Activated T-cell treated with anti-CD3 and anti-CD28 coated beads, Interleukin-2, amount 50 U/mL, for 72 hours (primary cell): ENCODE data around the gene KLB. TPM values are rescaled to one million over a fixed set of nuclear protein-coding genes. Genes with fewer than 3 reads are reported as not detected.
"Not testable (repeated sequence)": the region's sequence is repeated elsewhere in the genome, so short reads cannot be mapped to it uniquely, and the experiment has no call there.

Experiments used
- ATAC-seq, 2 donors: fragments of 150-1000 bp; cut with Tn5 transposase; replicated peaks in 1 of 2; 2 replicates each; pipeline ENCODE4 v1.10.0; 2021; ENCODE audit warnings: moderate library complexity in 2 of 2, mild to moderate bottlenecking in 1 of 2
- DNase-seq, 2 donors: peaks; one replicate each; pipeline ENCODE4 v3.0.0; 2021 to 2022; ENCODE audit warnings: mixed read lengths in 1 of 2
- H3K27ac Mint-ChIP-seq: one replicate; pipeline ENCODE4 v1.8.0; 2022; ENCODE audit warnings: mild to moderate bottlenecking, moderate library complexity, mixed read lengths
- H3K27me3 Mint-ChIP-seq: one replicate; pipeline ENCODE4 v1.8.0; 2022; ENCODE audit warnings: low read depth, mixed read lengths
- H3K36me3 Mint-ChIP-seq, 2 donors: one replicate each; pipeline ENCODE4 v1.8.0; 2022; ENCODE audit warnings: mixed read lengths in 2 of 2, mild to moderate bottlenecking in 1 of 2; ENCODE audit not compliant: insufficient read depth in 2 of 2
- H3K4me1 Mint-ChIP-seq: one replicate; pipeline ENCODE4 v1.8.0; 2022; ENCODE audit warnings: low read depth, mixed read lengths
- H3K4me3 Mint-ChIP-seq, 2 donors: one replicate each; pipeline ENCODE4 v1.8.0; 2022; ENCODE audit warnings: mild to moderate bottlenecking in 2 of 2, mixed read lengths in 2 of 2, moderate library complexity in 2 of 2
- H3K9me3 Mint-ChIP-seq, 2 donors: one replicate each; pipeline ENCODE4 v1.8.0; 2022; ENCODE audit warnings: mixed read lengths in 2 of 2
- total RNA-seq, 2 donors: library from RNA; stranded (reverse); gene quantifications; one replicate each; pipeline ENCODE4 v1.2.3, GENCODE V29; 2022

Gene KLB
- total RNA-seq, 2 donors from 2014 or later: not detected

GRCh38 chr4:39384563-39384962, 22.2 kb upstream of the KLB start:
- H3K9me3 Mint-ChIP-seq: peaks cover 0 to 5% of the 10 kb centered on the region in 2 donors
- DNase-seq (no peak), ATAC-seq (no peak)
- H3K27ac Mint-ChIP-seq: no peak overlapping the region
- H3K36me3 Mint-ChIP-seq: peaks cover 4 to 7% of the 10 kb centered on the region in 2 donors
- H3K4me1 Mint-ChIP-seq: no peaks in the 10 kb centered on the region
- H3K4me3 Mint-ChIP-seq: no peak overlapping the region
- H3K27me3 Mint-ChIP-seq: peaks cover 20% of the 10 kb centered on the region

- DNase-seq (no peak), ATAC-seq (no peak)
- Mint-ChIP-seq H3K27ac (no peak overlapping the region), H3K9me3 (no peaks in the 10 kb centered on the region), H3K4me3 (no peak overlapping the region), H3K4me1 (no peaks in the 10 kb centered on the region), H3K27me3 (no peaks in the 10 kb centered on the region), H3K36me3 (no peaks in the 10 kb centered on the region)
These were observed 16.1 kb upstream of the KLB start for GRCh38 chr4:39390603-39391002.

GRCh38 chr4:39394706-39395105, 12.0 kb upstream of the KLB start:
- Mint-ChIP-seq H3K27ac (no peak overlapping the region), H3K36me3 (no peaks in the 10 kb centered on the region), H3K4me3 (no peak overlapping the region), H3K4me1 (no peaks in the 10 kb centered on the region), H3K27me3 (no peaks in the 10 kb centered on the region), H3K9me3 (no peaks in the 10 kb centered on the region)
- ATAC-seq: no peak
- DNase-seq: no peak

GRCh38 chr4:39401640-39402039, 5.1 kb upstream of the KLB start:
- not testable (repeated sequence) for DNase-seq, H3K4me3 Mint-ChIP-seq, H3K4me1 Mint-ChIP-seq, H3K27me3 Mint-ChIP-seq, H3K27ac Mint-ChIP-seq, ATAC-seq, H3K9me3 Mint-ChIP-seq, H3K36me3 Mint-ChIP-seq

- Mint-ChIP-seq H3K4me1 (no peaks in the 10 kb centered on the region), H3K4me3 (no peak overlapping the region), H3K27ac (no peak overlapping the region), H3K9me3 (no peaks in the 10 kb centered on the region), H3K27me3 (no peaks in the 10 kb centered on the region), H3K36me3 (no peaks in the 10 kb centered on the region)
- ATAC-seq (no peak), DNase-seq (no peak)
These were observed 805 bp downstream of the KLB start for GRCh38 chr4:39407584-39407885.

GRCh38 chr4:39410415-39410814, 3.7 kb downstream of the KLB start:
- no peak for ATAC-seq
- Mint-ChIP-seq H3K4me1 (no peaks in the 10 kb centered on the region), H3K9me3 (no peaks in the 10 kb centered on the region), H3K27me3 (no peaks in the 10 kb centered on the region), H3K27ac (no peak overlapping the region), H3K4me3 (no peak overlapping the region), H3K36me3 (no peaks in the 10 kb centered on the region)
- DNase-seq: no peak

GRCh38 chr4:39411561-39411960, 4.8 kb downstream of the KLB start:
- H3K9me3 Mint-ChIP-seq, H3K4me1 Mint-ChIP-seq, H3K27ac Mint-ChIP-seq, H3K4me3 Mint-ChIP-seq, DNase-seq, H3K27me3 Mint-ChIP-seq, ATAC-seq, H3K36me3 Mint-ChIP-seq: not testable (repeated sequence)

GRCh38 chr4:39415678-39416283, 9.1 kb downstream of the KLB start:
- H3K36me3 Mint-ChIP-seq: no peaks in the 10 kb centered on the region
- no peak for ATAC-seq

GRCh38 chr4:39422247-39422646, 15.5 kb downstream of the KLB start:
- no peaks in the 10 kb centered on the region for H3K36me3 Mint-ChIP-seq
- H3K27ac Mint-ChIP-seq: no peak overlapping the region
- H3K27me3 Mint-ChIP-seq: no peaks in the 10 kb centered on the region
- ATAC-seq (no peak), DNase-seq (no peak)
- no peaks in the 10 kb centered on the region for H3K9me3 Mint-ChIP-seq
- H3K4me1 Mint-ChIP-seq: no peaks in the 10 kb centered on the region
- no peak overlapping the region for H3K4me3 Mint-ChIP-seq

More at GRCh38 chr4:39415678-39416283, 9.1 kb downstream of the KLB start:
- no peak overlapping the region for H3K4me3 Mint-ChIP-seq
- H3K4me1 Mint-ChIP-seq: no peaks in the 10 kb centered on the region
- DNase-seq: no peak
- no peak overlapping the region for H3K27ac Mint-ChIP-seq
- H3K27me3 Mint-ChIP-seq: no peaks in the 10 kb centered on the region
- H3K9me3 Mint-ChIP-seq: no peaks in the 10 kb centered on the region

GRCh38 chr4:39425297-39425696, 18.6 kb downstream of the KLB start:
- not testable (repeated sequence) for H3K36me3 Mint-ChIP-seq, H3K4me1 Mint-ChIP-seq, H3K9me3 Mint-ChIP-seq, H3K27ac Mint-ChIP-seq, H3K4me3 Mint-ChIP-seq, ATAC-seq, H3K27me3 Mint-ChIP-seq, DNase-seq

- ATAC-seq: no peak
- Mint-ChIP-seq H3K4me3 (no peak overlapping the region), H3K4me1 (no peaks in the 10 kb centered on the region), H3K27me3 (no peaks in the 10 kb centered on the region), H3K36me3 (no peaks in the 10 kb centered on the region), H3K9me3 (no peaks in the 10 kb centered on the region), H3K27ac (no peak overlapping the region)
- DNase-seq: no peak
These were observed 20.0 kb downstream of the KLB start for GRCh38 chr4:39426728-39427127.

- H3K4me1 Mint-ChIP-seq: no peaks in the 10 kb centered on the region
- no peak overlapping the region for H3K27ac Mint-ChIP-seq
- H3K27me3 Mint-ChIP-seq: no peaks in the 10 kb centered on the region
- H3K9me3 Mint-ChIP-seq: no peaks in the 10 kb centered on the region
- no peak overlapping the region for H3K4me3 Mint-ChIP-seq
- no peaks in the 10 kb centered on the region for H3K36me3 Mint-ChIP-seq
- DNase-seq (no peak), ATAC-seq (no peak)
These were observed 20.9 kb downstream of the KLB start for GRCh38 chr4:39427520-39428114.

GRCh38 chr4:39429476-39430334, 23.0 kb downstream of the KLB start:
- no peak overlapping the region for H3K27ac Mint-ChIP-seq
- no peak overlapping the region for H3K4me3 Mint-ChIP-seq
- DNase-seq (no peak), ATAC-seq (no peak)
- no peaks in the 10 kb centered on the region for H3K36me3 Mint-ChIP-seq
- H3K9me3 Mint-ChIP-seq: no peaks in the 10 kb centered on the region
- H3K4me1 Mint-ChIP-seq: no peaks in the 10 kb centered on the region
- H3K27me3 Mint-ChIP-seq: no peaks in the 10 kb centered on the region
